Measurements from ENCODE around the gene SMIM38.

Gene SMIM38

DNA sequence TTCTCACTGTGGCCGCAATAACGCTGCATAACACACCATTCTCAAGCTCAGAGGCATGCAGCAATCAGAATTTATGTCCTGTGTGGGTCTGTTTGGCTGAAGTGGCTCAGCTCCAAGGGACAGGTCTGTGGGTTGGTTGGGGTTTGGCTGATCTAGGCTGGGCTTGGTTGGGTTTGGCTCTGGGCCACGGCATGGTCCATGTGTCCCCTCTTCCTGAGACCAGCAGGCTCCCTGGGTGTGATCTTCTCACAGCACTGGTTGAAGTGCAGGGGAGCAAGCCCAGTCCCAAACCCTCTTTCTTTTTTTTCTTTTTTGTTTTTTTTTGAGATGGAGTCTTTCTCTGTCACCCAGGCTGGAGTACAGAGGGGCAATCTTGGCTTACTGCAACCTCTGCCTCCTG, 25.0 kb downstream of the SMIM38 start:
- Histone ChIP-seq H3K9ac (ENCODE audit: low read length) (no peak overlapping the region), H2BK5ac (ENCODE audit: low read depth, low read length, poor library complexity) (no peak overlapping the region), H3K79me2 (ENCODE audit: control insufficient read depth, insufficient read depth, low read length, poor library complexity) (no peaks in the 10 kb centered on the region), H3K4me2 (ENCODE audit: low read length) (no peak overlapping the region), H4K12ac (ENCODE audit: low read depth, low read length) (no peak overlapping the region), H2AFZ (ENCODE audit: insufficient read depth, low read length, poor library complexity) (no peak overlapping the region), H3K4ac (ENCODE audit: low read depth, low read length) (no peak overlapping the region), H2BK120ac (ENCODE audit: insufficient read depth, low read length, poor library complexity) (no peak overlapping the region), H4K8ac (ENCODE audit: low read depth, low read length) (no peak overlapping the region), H3K27ac (ENCODE audit: low read depth, low read length) (no peak overlapping the region), H3K4me1 (ENCODE audit: control insufficient read depth in 1 of 2, insufficient read depth in 2 of 2, low read length in 2 of 2) (no peaks in the 10 kb centered on the region), H3K23ac (ENCODE audit: low read length) (no peak overlapping the region), H3K27me3 (ENCODE audit: insufficient read depth, low read length) (no peaks in the 10 kb centered on the region), H3K4me3 (ENCODE audit: low read depth, low read length) (no peak overlapping the region), H3K9me3 (ENCODE audit: insufficient read depth, low read depth, low read length) (peaks cover 7% of the 10 kb centered on the region), H3K14ac (ENCODE audit: low read length) (no peak overlapping the region), H3K36me3 (ENCODE audit: control insufficient read depth in 1 of 2, insufficient read depth in 2 of 2, low read length in 2 of 2) (no peaks in the 10 kb centered on the region), H2BK12ac (ENCODE audit: low read length) (no peak overlapping the region), H2AK5ac (ENCODE audit: low read length) (no peak overlapping the region), H4K91ac (ENCODE audit: low read depth, low read length) (no peak overlapping the region), H3K79me1 (ENCODE audit: low read length) (no peaks in the 10 kb centered on the region), H3K18ac (ENCODE audit: low read length) (no peak overlapping the region)
- no peak for DNase-seq
- no CpG with 5 or more reads among the region's 3 CpGs for WGBS (ENCODE audit: extremely low coverage, insufficient coverage, insufficient read length)

DNA sequence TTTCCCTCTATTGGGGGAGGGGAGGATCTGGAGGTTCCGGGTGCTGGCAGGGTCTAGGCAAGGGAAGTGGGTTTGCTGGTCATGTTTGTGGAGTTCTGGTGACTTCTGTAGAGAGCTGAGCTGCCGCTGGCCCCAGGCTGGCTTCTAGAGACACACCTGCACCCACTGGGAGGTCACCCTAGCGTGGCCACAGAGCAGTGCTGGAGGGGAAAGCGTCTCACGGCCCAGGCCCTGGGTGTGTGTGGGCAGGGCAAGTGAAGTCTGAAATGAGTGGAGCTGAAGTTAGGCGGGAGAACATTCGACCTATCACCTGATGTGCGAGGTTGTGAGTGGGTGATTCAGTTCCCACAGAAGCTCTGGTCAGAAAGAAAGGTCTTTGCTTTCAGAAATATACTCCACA, 27.9 kb downstream of the SMIM38 start:
- Histone ChIP-seq H3K4ac (ENCODE audit: low read depth, low read length) (no peak overlapping the region), H2BK120ac (ENCODE audit: insufficient read depth, low read length, poor library complexity) (no peak overlapping the region), H2BK12ac (ENCODE audit: low read length) (no peak overlapping the region), H3K4me3 (ENCODE audit: low read depth, low read length) (no peak overlapping the region), H3K27ac (ENCODE audit: low read depth, low read length) (no peak overlapping the region), H2AK5ac (ENCODE audit: low read length) (no peak overlapping the region), H3K36me3 (ENCODE audit: control insufficient read depth in 1 of 2, insufficient read depth in 2 of 2, low read length in 2 of 2) (no peaks in the 10 kb centered on the region), H3K9ac (ENCODE audit: low read length) (no peak overlapping the region), H3K14ac (ENCODE audit: low read length) (no peak overlapping the region), H3K79me2 (ENCODE audit: control insufficient read depth, insufficient read depth, low read length, poor library complexity) (no peaks in the 10 kb centered on the region), H3K4me2 (ENCODE audit: low read length) (no peak overlapping the region), H2AFZ (ENCODE audit: insufficient read depth, low read length, poor library complexity) (no peak overlapping the region), H3K23ac (ENCODE audit: low read length) (no peak overlapping the region), H4K91ac (ENCODE audit: low read depth, low read length) (no peak overlapping the region), H4K12ac (ENCODE audit: low read depth, low read length) (no peak overlapping the region), H3K79me1 (ENCODE audit: low read length) (no peaks in the 10 kb centered on the region), H3K27me3 (ENCODE audit: insufficient read depth, low read length) (no peaks in the 10 kb centered on the region), H2BK5ac (ENCODE audit: low read depth, low read length, poor library complexity) (no peak overlapping the region), H4K8ac (ENCODE audit: low read depth, low read length) (no peak overlapping the region), H3K18ac (ENCODE audit: low read length) (no peak overlapping the region), H3K4me1 (ENCODE audit: control insufficient read depth in 1 of 2, insufficient read depth in 2 of 2, low read length in 2 of 2) (no peaks in the 10 kb centered on the region), H3K9me3 (ENCODE audit: insufficient read depth, low read depth, low read length) (peaks cover 10% of the 10 kb centered on the region)
- no peak for DNase-seq
- no CpG with 5 or more reads among the region's 8 CpGs for WGBS (ENCODE audit: extremely low coverage, insufficient coverage, insufficient read length)

DNA sequence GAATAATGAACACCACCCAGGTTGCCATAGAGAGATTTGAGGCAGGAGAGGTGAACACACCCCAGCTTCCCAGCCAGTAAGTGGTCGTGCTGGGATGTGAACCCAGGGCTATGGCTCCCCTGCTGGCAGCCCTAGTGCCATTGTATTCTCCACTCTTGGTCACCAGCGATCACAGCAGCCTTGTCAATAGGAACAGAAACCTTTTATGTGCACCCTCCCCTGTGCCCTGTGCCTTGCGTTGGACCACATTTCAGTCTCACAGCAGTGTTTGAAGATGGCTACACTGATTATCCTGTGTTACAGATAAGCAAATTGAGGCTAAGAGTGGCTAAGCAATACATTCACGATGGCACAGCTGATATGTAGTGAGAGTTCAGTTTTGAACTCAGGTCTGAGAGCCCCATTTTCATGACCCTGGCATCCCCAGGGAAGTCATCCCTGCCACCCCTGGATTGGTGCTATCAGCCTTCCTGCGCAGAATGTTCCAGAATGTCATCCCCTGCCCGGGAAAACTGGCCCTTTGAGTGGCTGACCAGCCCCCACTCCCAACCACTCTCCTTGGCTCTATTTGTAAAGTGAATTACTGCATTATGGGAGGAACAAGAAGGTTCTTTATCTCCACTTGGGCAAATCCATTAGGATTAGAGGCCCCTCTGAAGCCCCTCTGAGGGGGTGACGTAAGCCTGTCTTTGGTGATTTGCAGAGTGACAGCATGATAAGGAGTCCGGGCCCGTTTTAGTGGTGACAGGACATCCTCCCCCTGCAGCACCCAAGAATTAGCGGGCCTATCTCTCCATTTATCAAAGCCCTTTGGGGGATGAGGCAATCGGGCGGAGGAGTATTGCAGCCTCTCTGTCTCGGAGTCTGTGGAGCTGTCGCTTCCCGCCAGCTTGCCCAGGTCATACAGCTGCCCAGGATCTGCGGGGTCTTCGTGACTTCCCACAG, 30.9 kb downstream of the SMIM38 start:
- Histone ChIP-seq H2BK5ac (ENCODE audit: low read depth, low read length, poor library complexity) (no peak overlapping the region), H4K8ac (ENCODE audit: low read depth, low read length) (no peak overlapping the region), H3K4me1 (ENCODE audit: control insufficient read depth in 1 of 2, insufficient read depth in 2 of 2, low read length in 2 of 2) (no peaks in the 10 kb centered on the region), H3K27ac (ENCODE audit: low read depth, low read length) (no peak overlapping the region), H3K14ac (ENCODE audit: low read length) (no peak overlapping the region), H2AFZ (ENCODE audit: insufficient read depth, low read length, poor library complexity) (no peak overlapping the region), H2AK5ac (ENCODE audit: low read length) (no peak overlapping the region), H4K91ac (ENCODE audit: low read depth, low read length) (no peak overlapping the region), H3K23ac (ENCODE audit: low read length) (no peak overlapping the region), H3K9me3 (ENCODE audit: insufficient read depth, low read depth, low read length) (peaks cover 9% of the 10 kb centered on the region), H3K79me1 (ENCODE audit: low read length) (no peaks in the 10 kb centered on the region), H3K4me2 (ENCODE audit: low read length) (no peak overlapping the region), H3K4me3 (ENCODE audit: low read depth, low read length) (no peak overlapping the region), H3K27me3 (ENCODE audit: insufficient read depth, low read length) (no peaks in the 10 kb centered on the region), H2BK12ac (ENCODE audit: low read length) (no peak overlapping the region), H3K9ac (ENCODE audit: low read length) (no peak overlapping the region), H3K18ac (ENCODE audit: low read length) (no peak overlapping the region), H4K12ac (ENCODE audit: low read depth, low read length) (no peak overlapping the region), H3K4ac (ENCODE audit: low read depth, low read length) (no peak overlapping the region), H2BK120ac (ENCODE audit: insufficient read depth, low read length, poor library complexity) (no peak overlapping the region), H3K36me3 (ENCODE audit: control insufficient read depth in 1 of 2, insufficient read depth in 2 of 2, low read length in 2 of 2) (no peaks in the 10 kb centered on the region), H3K79me2 (ENCODE audit: control insufficient read depth, insufficient read depth, low read length, poor library complexity) (no peaks in the 10 kb centered on the region)
- DNase-seq: no peak
- no CpG with 5 or more reads among the region's 17 CpGs for whole genome bisulfite sequencing (ENCODE audit: extremely low coverage, insufficient coverage, insufficient read length)

DNA sequence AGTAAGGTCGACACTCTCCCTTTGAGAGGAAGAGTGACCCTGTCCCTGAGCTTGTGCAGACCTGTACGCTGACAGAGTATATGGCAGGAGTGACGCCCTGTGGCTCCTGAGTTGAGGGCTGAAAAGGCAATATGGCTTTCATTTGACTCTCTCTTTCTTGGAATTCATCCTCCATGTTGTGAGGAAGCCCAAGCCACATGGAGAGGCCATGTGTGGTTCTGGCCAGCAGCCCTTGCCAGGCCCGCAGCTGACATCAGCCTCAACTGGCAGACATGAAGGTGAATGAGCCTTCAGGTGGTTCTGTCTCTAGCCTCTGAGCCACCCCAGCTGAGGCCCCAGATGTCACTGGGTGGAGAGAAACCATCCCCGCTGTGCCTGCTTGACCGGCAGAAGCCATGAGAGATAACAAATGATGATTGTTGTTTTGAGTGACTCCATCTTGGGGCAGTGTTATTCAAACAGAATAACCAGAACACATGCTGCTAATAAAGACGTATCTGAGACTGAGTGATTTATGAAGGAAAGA, 31.9 kb downstream of the SMIM38 start:
- H3K4ac ChIP-seq (ENCODE audit: low read depth, low read length): no peak overlapping the region
- H3K4me1 ChIP-seq (ENCODE audit: control insufficient read depth in 1 of 2, insufficient read depth in 2 of 2, low read length in 2 of 2): no peaks in the 10 kb centered on the region
- no CpG with 5 or more reads among the region's 7 CpGs for WGBS (ENCODE audit: extremely low coverage, insufficient coverage, insufficient read length)

More for the DNA sequence above, 31.9 kb downstream of the SMIM38 start:
- H3K23ac ChIP-seq (ENCODE audit: low read length): no peak overlapping the region
- no peak overlapping the region for H4K91ac ChIP-seq (ENCODE audit: low read depth, low read length)
- no peak overlapping the region for H2BK5ac ChIP-seq (ENCODE audit: low read depth, low read length, poor library complexity)
- H2BK12ac ChIP-seq (ENCODE audit: low read length): no peak overlapping the region
- H3K79me2 ChIP-seq (ENCODE audit: control insufficient read depth, insufficient read depth, low read length, poor library complexity): no peaks in the 10 kb centered on the region
- H3K18ac ChIP-seq (ENCODE audit: low read length): no peak overlapping the region
- no peak overlapping the region for H2BK120ac ChIP-seq (ENCODE audit: insufficient read depth, low read length, poor library complexity)
- no peak overlapping the region for H3K14ac ChIP-seq (ENCODE audit: low read length)
- H3K27ac ChIP-seq (ENCODE audit: low read depth, low read length): no peak overlapping the region
- H3K79me1 ChIP-seq (ENCODE audit: low read length): no peaks in the 10 kb centered on the region
- no peaks in the 10 kb centered on the region for H3K36me3 ChIP-seq (ENCODE audit: control insufficient read depth in 1 of 2, insufficient read depth in 2 of 2, low read length in 2 of 2)
- H2AK5ac ChIP-seq (ENCODE audit: low read length): no peak overlapping the region
- H3K4me3 ChIP-seq (ENCODE audit: low read depth, low read length): no peak overlapping the region
- no peak overlapping the region for H4K12ac ChIP-seq (ENCODE audit: low read depth, low read length)
- no peaks in the 10 kb centered on the region for H3K27me3 ChIP-seq (ENCODE audit: insufficient read depth, low read length)
- H2AFZ ChIP-seq (ENCODE audit: insufficient read depth, low read length, poor library complexity): no peak overlapping the region
- H3K9ac ChIP-seq (ENCODE audit: low read length): no peak overlapping the region
- no peak for DNase-seq
- H4K8ac ChIP-seq (ENCODE audit: low read depth, low read length): no peak overlapping the region
- peaks cover 8% of the 10 kb centered on the region for H3K9me3 ChIP-seq (ENCODE audit: insufficient read depth, low read depth, low read length)
- H3K4me2 ChIP-seq (ENCODE audit: low read length): no peak overlapping the region

Measured in trophoblast cell (in vitro differentiated cells and primary cell).